GM12878 (cell line): Measurements from ENCODE around the gene TREML2. TPM values are rescaled to one million over a fixed set of nuclear protein-coding genes. Genes with fewer than 3 reads are reported as not detected.

ENCODE experiments used
- ATAC-seq: fragments of 200-7000 bp; cut with Tn5 transposase; 3 replicates; pipeline ENCODE4 v1.9.1; 2020; ENCODE audit warnings: mild to moderate bottlenecking, moderate library complexity
- BruUV-seq: library from RNA; stranded (reverse); fragments of 400-500 nt; replicated peaks from 2 replicates; lab custom pipeline; 2021; lab: Mats Ljungman, UMichigan
- CTCF ChIA-PET: fragments of 300-600 bp; sonication (Branson Sonifier 250); formaldehyde crosslinking; extraction: SDS; loops from one replicate; lab custom pipeline; 2021; ENCODE audit warnings: inconsistent platforms; lab: Yijun Ruan, JAX
- POLR2A ChIA-PET: fragments of 350-600 bp; formaldehyde crosslinking; extraction: SDS; loops from one replicate; lab custom pipeline; 2021; ENCODE audit warnings: inconsistent platforms; lab: Charles Lee
- RAD21 ChIA-PET: fragments of 300-600 bp; sonication (Branson Sonifier 250); formaldehyde crosslinking; loops from one replicate; lab custom pipeline; 2023; ENCODE audit warnings: antibody characterized with exemption; ENCODE audit not compliant: unreplicated experiment; lab: Charles Lee
- SMC1A ChIA-PET: fragments of 300-600 bp; sonication (Branson Sonifier 250); formaldehyde crosslinking; loops from one replicate; lab custom pipeline; 2023; ENCODE audit not compliant: unreplicated experiment, uncharacterized antibody; lab: Charles Lee
- DNase-seq: peaks from one replicate; pipeline ENCODE4 v3.0.0-alpha.2; 2011; ENCODE audit warnings: low read depth, low spot score
- FAIRE-seq: peaks from 3 replicates; lab custom pipeline; 2011; peaks lifted over from hg19 to GRCh38; lab: Jason Lieb, UNC
- H2AFZ ChIP-seq: 2 replicates; pipeline ENCODE4 v1.6.0; 2011; ENCODE audit warnings: low read depth, low read length, control low read depth; ENCODE audit not compliant: control insufficient read depth
- H3K27ac ChIP-seq: 2 replicates; pipeline ENCODE4 v1.5.1; 2011; ENCODE audit warnings: control low read depth; ENCODE audit not compliant: control insufficient read depth, insufficient read depth
- H3K27me3 ChIP-seq, 2 experiments: replicated peaks in 1 of 2; 2 replicates each; pipeline versions ENCODE4 v1.6.0 to v1.6.1; 2011; ENCODE audit warnings: low read length in 1 of 2; ENCODE audit not compliant: control insufficient read depth in 2 of 2, insufficient read depth in 2 of 2
- H3K36me3 ChIP-seq, 2 experiments: 2 replicates each; pipeline ENCODE4 v1.5.1; 2011; ENCODE audit warnings: low read length in 1 of 2; ENCODE audit not compliant: control insufficient read depth in 2 of 2, insufficient read depth in 2 of 2
- H3K4me1 ChIP-seq: 2 replicates; pipeline ENCODE4 v1.6.1; 2011; ENCODE audit warnings: mild to moderate bottlenecking, low read length, moderate library complexity, mixed read lengths; ENCODE audit not compliant: control insufficient read depth, insufficient read depth
- H3K4me2 ChIP-seq: 2 replicates; pipeline ENCODE4 v1.6.0; 2011; ENCODE audit warnings: control low read depth; ENCODE audit not compliant: control insufficient read depth, insufficient read depth
- H3K4me3 ChIP-seq: fragments of 200-600 bp; sonication (generic); 2 replicates; pipeline ENCODE4 v1.5.1; 2016
- H3K79me2 ChIP-seq: 2 replicates; pipeline ENCODE4 v1.6.0; 2011; ENCODE audit warnings: low read length; ENCODE audit not compliant: control insufficient read depth, insufficient read depth
- H3K9ac ChIP-seq: 2 replicates; pipeline ENCODE4 v1.8.0; 2011; ENCODE audit warnings: low read length, control low read depth, mixed read lengths; ENCODE audit not compliant: control insufficient read depth, insufficient read depth
- H3K9me3 ChIP-seq: replicated peaks from 3 replicates; pipeline ENCODE4 v1.5.1; 2011; ENCODE audit warnings: mild to moderate bottlenecking, low read length; ENCODE audit not compliant: control insufficient read depth, insufficient read depth
- H4K20me1 ChIP-seq: 2 replicates; pipeline ENCODE4 v1.6.0; 2011; ENCODE audit not compliant: control insufficient read depth, insufficient read depth
- HDAC6 ChIP-seq: fragments of 200-600 bp; sonication (generic); IDR thresholded peaks from one replicate; pipeline ENCODE4 v1.8.0; 2017; ENCODE audit warnings: antibody characterized with exemption; ENCODE audit not compliant: unreplicated experiment
- IKZF2 ChIP-seq, 2 experiments: fragments of 450-650 bp; IDR thresholded peaks; 2 replicates each; pipeline ENCODE4 v1.6.1; 2017; ENCODE audit warnings: mild to moderate bottlenecking in 2 of 2, moderate library complexity in 2 of 2
- MEF2A ChIP-seq: IDR thresholded peaks from 2 replicates; pipeline ENCODE4 v1.6.1; 2011; ENCODE audit warnings: low read depth, mild to moderate bottlenecking, low read length, moderate library complexity; ENCODE audit not compliant: insufficient read depth
- NFIC ChIP-seq: IDR thresholded peaks from 2 replicates; pipeline ENCODE4 v1.6.1; 2012; ENCODE audit warnings: low read depth, mild to moderate bottlenecking, inconsistent platforms, low read length, moderate library complexity
- NFYA ChIP-seq: IDR thresholded peaks from 2 replicates; pipeline ENCODE4 v1.6.1; 2011; ENCODE audit warnings: low read depth, mild to moderate bottlenecking, low read length, improper control_type of control experiment, borderline replicate concordance
- NFYB ChIP-seq: IDR thresholded peaks from 2 replicates; pipeline ENCODE4 v1.6.1; 2011; ENCODE audit warnings: low read depth, mild to moderate bottlenecking, low read length, improper control_type of control experiment, moderate library complexity; ENCODE audit not compliant: insufficient read depth
- NR2C2 ChIP-seq: IDR thresholded peaks from 2 replicates; pipeline ENCODE4 v1.6.1; 2011; ENCODE audit warnings: borderline replicate concordance, low read depth; ENCODE audit not compliant: control insufficient read depth, insufficient read length
- POLR2AphosphoS2 ChIP-seq: IDR thresholded peaks from 2 replicates; pipeline ENCODE4 v1.6.1; 2011; ENCODE audit warnings: low read depth, mild to moderate bottlenecking, low read length, improper control_type of control experiment, moderate library complexity
- RUNX3 ChIP-seq: IDR thresholded peaks from 2 replicates; pipeline ENCODE4 v1.6.1; 2012; ENCODE audit warnings: low read length, inconsistent platforms
- SMARCA5 ChIP-seq: fragments of 450-650 bp; IDR thresholded peaks from 2 replicates; pipeline ENCODE4 v1.6.1; 2017; ENCODE audit warnings: mild to moderate bottlenecking
- SP1 ChIP-seq: IDR thresholded peaks from one replicate; pipeline ENCODE4 v1.6.1; 2011; ENCODE audit warnings: low read depth, low read length
- TAF1 ChIP-seq: IDR thresholded peaks from 2 replicates; pipeline ENCODE4 v1.6.1; 2011; ENCODE audit warnings: mild to moderate bottlenecking, low read depth, low read length, borderline replicate concordance
- WRNIP1 ChIP-seq: IDR thresholded peaks from 2 replicates; pipeline ENCODE4 v1.6.1; 2011; ENCODE audit warnings: low read depth, low read length, improper control_type of control experiment, borderline replicate concordance
- ZNF384 ChIP-seq: IDR thresholded peaks from 2 replicates; pipeline ENCODE4 v1.6.1; 2012; ENCODE audit warnings: low read depth, mild to moderate bottlenecking, low read length, improper control_type of control experiment, borderline replicate concordance
- WGBS: methylation state at CpG from one replicate; pipeline ENCODE4 v1.1.6; 2016; ENCODE audit warnings: low lambda C conversion rate; ENCODE audit not compliant: insufficient replicate concordance, insufficient coverage; ENCODE audit errors: missing lambda C conversion rate; 5-methylcytosine and 5-hydroxymethylcytosine counted together
- in situ Hi-C: fragments of 300-500 bp; cut with MboI; formaldehyde crosslinking; loops from 9 replicates; pipeline ENCODE4 v1.14.3; 2018; ENCODE audit warnings: mixed read lengths
- intact Hi-C: fragments of 100-400 bp; cut with micrococcal nuclease; formaldehyde crosslinking; loops from one replicate; pipeline ENCODE4 v1.14.2; 2022; ENCODE audit not compliant: unreplicated experiment
- polyA plus RNA-seq, 11 experiments: library from polyadenylated mRNA; depleted of rRNA in 4 of 11; unstranded in 6 of 11; stranded (reverse) in 5 of 11; fragments of >200 nt; fragmentation: Nextera tagmentation in 4 of 11; fragmentation: Illumina TruSeq in 1 of 11; extraction: Ambion mirVana in 4 of 11; extraction: Trizol in 1 of 11; gene quantifications; 1 replicate in 1 of 11; 2 replicates in 10 of 11; pipeline versions ENCODE4 v1.2.1 to v1.2.3, GENCODE V29; 2011 to 2016; ENCODE audit warnings: inconsistent platforms in 2 of 11, missing spikeins in 2 of 11, low read depth in 1 of 11
- total RNA-seq, 4 experiments: library from RNA; depleted of rRNA in 3 of 4; stranded (reverse); fragments of >200 nt in 3 of 4; fragmentation: Illumina TruSeq in 1 of 4; extraction: Trizol in 1 of 4; gene quantifications; 2 replicates each; pipeline versions ENCODE4 v1.2.1 to v1.2.3, GENCODE V29; 2013 to 2021
- TF ChIP-seq, protein P1 (sequence below): fragments of 450-650 bp; IDR thresholded peaks from 2 replicates; pipeline ENCODE4 v1.6.1; 2018; ENCODE audit warnings: mild to moderate bottlenecking, low read depth, moderate library complexity; ENCODE audit not compliant: partially characterized antibody
- TF ChIP-seq, protein P2 (sequence below): IDR thresholded peaks from 2 replicates; pipeline ENCODE4 v1.6.1; 2012; ENCODE audit warnings: low read depth, low read length, improper control_type of control experiment
- TF ChIP-seq, protein P3 (sequence below): fragments of 450-650 bp; formaldehyde crosslinking; IDR thresholded peaks from 2 replicates; pipeline ENCODE4 v1.4.0; 2020; ENCODE audit warnings: mild to moderate bottlenecking, moderate library complexity

Gene TREML2
- total and polyA plus RNA-seq, 10 of the 15 experiments (the other 5 are each of a cell fraction or from before 2014, with no cell fraction given) = 0.49 to 9.1 (median 7.3) TPM

DNA sequence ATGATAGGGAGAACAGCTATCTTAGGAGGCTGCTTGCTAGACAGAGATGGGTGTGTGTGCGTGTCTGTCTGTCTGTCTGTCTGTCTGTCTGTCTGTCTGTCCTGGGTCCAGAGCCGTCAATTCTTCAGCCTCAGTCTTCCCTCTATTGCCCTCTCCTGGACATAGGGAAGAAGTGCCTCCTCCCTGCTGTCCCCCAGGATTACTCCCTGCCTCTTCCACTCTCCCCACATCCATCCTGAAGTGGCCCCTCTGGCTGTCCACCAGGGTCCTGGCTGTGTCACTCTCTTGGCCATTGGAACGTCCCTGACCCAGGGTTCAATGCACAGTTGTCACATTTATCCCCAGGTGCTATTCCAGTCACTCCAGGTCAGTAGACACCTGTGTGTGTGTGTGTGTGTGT is 10.2 kb downstream of the TREML2 start:
- DNase-seq (no peak), FAIRE-seq (no peak), ATAC-seq (no peak)
- ChIA-PET SMC1A (interaction anchor here (0.6 to 1.5 kb wide), 2 partner anchors 9 to 87 kb away, joined by 3 read pairs; no protein-coding TSS in a partner anchor), CTCF (interaction anchor here (1.1 kb wide), 2 partner anchors 37 to 88 kb away, joined by 3 to 5 read pairs; partner anchors contain the start of gene TREML1), RAD21 (no interaction called here), POLR2A (no interaction called here)
- no TSS peak for BruUV-seq
- H3K4me3 ChIP-seq = no peak overlapping the region
- H3K9me3 ChIP-seq = peaks cover 17% of the 10 kb centered on the region
- H3K79me2 ChIP-seq = no peaks in the 10 kb centered on the region
- no peak overlapping the region for H2AFZ ChIP-seq
- no peak overlapping the region for H3K9ac ChIP-seq
- H3K27me3 ChIP-seq = no peaks in the 10 kb centered on the region; a peak in 1 of 4 replicates
- no peak overlapping the region for H3K27ac ChIP-seq
- intact Hi-C loops = loop anchor here (5.0 kb wide), 1 partner anchor 127 kb away; no protein-coding TSS in a partner anchor
- WGBS = 61% methylated on average over 3 of the region's 3 CpGs
- no peak overlapping the region for H3K4me2 ChIP-seq
- peaks cover 0 to 4% of the 10 kb centered on the region in 2 experiments; a peak in 2 of 4 replicates for H3K36me3 ChIP-seq
- in situ Hi-C loops = no loop called here
- H4K20me1 ChIP-seq = no peaks in the 10 kb centered on the region
- TF ChIP-seq MEF2A = no peak
- no peak for TF ChIP-seq HDAC6
- TF ChIP-seq NR2C2 = no peak
- TF ChIP-seq TAF1 = no peak
- TF ChIP-seq, protein P1, sequence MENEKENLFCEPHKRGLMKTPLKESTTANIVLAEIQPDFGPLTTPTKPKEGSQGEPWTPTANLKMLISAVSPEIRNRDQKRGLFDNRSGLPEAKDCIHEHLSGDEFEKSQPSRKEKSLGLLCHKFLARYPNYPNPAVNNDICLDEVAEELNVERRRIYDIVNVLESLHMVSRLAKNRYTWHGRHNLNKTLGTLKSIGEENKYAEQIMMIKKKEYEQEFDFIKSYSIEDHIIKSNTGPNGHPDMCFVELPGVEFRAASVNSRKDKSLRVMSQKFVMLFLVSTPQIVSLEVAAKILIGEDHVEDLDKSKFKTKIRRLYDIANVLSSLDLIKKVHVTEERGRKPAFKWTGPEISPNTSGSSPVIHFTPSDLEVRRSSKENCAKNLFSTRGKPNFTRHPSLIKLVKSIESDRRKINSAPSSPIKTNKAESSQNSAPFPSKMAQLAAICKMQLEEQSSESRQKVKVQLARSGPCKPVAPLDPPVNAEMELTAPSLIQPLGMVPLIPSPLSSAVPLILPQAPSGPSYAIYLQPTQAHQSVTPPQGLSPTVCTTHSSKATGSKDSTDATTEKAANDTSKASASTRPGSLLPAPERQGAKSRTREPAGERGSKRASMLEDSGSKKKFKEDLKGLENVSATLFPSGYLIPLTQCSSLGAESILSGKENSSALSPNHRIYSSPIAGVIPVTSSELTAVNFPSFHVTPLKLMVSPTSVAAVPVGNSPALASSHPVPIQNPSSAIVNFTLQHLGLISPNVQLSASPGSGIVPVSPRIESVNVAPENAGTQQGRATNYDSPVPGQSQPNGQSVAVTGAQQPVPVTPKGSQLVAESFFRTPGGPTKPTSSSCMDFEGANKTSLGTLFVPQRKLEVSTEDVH = no peak
- TF ChIP-seq, protein P2, sequence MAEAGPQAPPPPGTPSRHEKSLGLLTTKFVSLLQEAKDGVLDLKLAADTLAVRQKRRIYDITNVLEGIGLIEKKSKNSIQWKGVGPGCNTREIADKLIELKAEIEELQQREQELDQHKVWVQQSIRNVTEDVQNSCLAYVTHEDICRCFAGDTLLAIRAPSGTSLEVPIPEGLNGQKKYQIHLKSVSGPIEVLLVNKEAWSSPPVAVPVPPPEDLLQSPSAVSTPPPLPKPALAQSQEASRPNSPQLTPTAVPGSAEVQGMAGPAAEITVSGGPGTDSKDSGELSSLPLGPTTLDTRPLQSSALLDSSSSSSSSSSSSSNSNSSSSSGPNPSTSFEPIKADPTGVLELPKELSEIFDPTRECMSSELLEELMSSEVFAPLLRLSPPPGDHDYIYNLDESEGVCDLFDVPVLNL = no peak
- no peak for TF ChIP-seq RUNX3
- no peak for TF ChIP-seq SMARCA5
- TF ChIP-seq IKZF2 (IDR thresholded peaks at IDR 0.05) = no peak
- no peak for TF ChIP-seq SP1
- TF ChIP-seq, protein P3, sequence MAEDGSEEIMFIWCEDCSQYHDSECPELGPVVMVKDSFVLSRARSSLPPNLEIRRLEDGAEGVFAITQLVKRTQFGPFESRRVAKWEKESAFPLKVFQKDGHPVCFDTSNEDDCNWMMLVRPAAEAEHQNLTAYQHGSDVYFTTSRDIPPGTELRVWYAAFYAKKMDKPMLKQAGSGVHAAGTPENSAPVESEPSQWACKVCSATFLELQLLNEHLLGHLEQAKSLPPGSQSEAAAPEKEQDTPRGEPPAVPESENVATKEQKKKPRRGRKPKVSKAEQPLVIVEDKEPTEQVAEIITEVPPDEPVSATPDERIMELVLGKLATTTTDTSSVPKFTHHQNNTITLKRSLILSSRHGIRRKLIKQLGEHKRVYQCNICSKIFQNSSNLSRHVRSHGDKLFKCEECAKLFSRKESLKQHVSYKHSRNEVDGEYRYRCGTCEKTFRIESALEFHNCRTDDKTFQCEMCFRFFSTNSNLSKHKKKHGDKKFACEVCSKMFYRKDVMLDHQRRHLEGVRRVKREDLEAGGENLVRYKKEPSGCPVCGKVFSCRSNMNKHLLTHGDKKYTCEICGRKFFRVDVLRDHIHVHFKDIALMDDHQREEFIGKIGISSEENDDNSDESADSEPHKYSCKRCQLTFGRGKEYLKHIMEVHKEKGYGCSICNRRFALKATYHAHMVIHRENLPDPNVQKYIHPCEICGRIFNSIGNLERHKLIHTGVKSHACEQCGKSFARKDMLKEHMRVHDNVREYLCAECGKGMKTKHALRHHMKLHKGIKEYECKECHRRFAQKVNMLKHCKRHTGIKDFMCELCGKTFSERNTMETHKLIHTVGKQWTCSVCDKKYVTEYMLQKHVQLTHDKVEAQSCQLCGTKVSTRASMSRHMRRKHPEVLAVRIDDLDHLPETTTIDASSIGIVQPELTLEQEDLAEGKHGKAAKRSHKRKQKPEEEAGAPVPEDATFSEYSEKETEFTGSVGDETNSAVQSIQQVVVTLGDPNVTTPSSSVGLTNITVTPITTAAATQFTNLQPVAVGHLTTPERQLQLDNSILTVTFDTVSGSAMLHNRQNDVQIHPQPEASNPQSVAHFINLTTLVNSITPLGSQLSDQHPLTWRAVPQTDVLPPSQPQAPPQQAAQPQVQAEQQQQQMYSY (CRISPR knock-in tag) = no peak
- TF ChIP-seq NFYB = no peak
- no peak for TF ChIP-seq ZNF384
- no peak for TF ChIP-seq POLR2AphosphoS2
- TF ChIP-seq NFIC = no peak
- TF ChIP-seq NFYA = no peak
- no peak for TF ChIP-seq WRNIP1
- H3K4me1 ChIP-seq = no peaks in the 10 kb centered on the region
